NCI-H510A (cell line): ENCODE results near the gene AGXT2.

Experiments used
- DNase-seq: peaks from one replicate; lab custom pipeline; 2025; lab: John Stamatoyannopoulos, UW

Gene AGXT2

DNA sequence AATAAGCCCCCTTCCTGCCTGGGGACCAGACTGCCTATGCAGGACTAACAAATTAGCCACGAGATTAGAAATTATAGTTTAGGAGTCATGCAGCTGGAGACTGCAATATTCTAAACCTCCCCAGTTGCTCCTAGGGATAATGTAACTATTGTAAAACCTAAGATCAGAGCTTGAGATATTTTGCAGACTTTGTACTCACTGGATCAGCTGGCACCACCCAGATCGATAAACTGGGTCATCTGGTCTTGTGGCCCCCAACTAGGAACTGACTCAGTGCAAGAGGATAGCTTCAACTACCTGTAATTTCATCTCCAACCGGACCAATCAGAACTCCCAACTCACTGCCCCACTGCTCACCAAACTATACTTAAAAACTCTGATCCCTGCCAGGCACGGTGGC, 80.2 kb downstream of the AGXT2 start:
- DNase-seq, result no peak

DNA sequence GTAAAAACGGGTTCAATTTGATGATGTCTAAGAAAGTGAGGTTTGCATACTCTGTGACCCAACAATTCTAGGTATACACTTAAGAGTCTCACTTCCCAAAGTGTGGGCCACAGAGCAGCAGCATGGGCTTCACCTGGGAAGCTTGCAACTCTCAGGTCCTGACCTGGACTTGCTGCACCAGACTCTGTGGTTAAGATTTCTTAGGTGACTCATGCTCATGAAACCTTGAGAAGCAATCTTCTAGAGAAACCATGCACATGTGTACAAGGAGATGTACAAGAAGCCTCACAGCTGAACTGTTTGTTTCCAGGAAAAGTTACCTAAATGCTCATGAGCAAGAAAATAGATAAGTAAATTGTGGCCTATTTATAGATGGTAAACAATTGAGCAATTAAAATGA, 88.4 kb downstream of the AGXT2 start:
- DNase-seq, result no peak

DNA sequence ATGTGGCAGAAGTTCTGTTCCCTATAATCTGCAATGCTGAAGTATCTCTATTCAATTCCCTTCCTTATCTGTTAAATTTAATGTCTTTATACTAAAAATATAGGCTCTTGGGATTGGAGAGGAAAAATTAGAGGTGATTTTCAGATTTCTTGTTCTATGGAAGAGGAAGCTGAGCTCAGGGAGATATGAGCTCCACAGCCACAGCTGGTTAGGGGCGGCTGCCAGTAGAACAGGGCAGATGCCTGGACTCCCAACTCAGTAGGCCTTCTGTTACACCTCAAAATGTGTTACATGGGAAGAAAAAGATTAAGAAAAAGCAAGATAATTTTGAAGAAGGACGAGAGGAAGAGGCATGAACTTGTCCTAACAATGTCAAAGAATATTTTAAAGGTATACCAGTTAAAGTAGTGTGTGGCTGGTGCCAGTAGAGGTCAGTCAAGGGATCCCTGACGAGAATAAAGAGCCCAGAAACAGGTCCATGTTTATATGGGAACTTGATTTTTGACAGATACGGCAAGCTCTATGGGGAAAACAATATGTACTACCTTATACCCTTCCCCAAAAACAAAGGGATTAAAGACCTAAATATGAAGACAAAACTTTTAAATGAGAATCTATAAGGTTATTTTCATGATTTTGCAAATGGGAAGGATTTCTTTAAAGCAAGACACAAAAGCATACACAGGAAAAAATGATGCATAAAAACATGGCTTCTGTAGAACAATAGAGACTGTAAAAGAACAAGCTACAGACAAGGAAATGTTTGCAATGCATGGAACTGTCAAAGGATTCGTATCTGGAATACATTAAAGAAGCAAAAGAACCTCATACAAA, 89.7 kb downstream of the AGXT2 start:
- DNase-seq, result no peak

DNA sequence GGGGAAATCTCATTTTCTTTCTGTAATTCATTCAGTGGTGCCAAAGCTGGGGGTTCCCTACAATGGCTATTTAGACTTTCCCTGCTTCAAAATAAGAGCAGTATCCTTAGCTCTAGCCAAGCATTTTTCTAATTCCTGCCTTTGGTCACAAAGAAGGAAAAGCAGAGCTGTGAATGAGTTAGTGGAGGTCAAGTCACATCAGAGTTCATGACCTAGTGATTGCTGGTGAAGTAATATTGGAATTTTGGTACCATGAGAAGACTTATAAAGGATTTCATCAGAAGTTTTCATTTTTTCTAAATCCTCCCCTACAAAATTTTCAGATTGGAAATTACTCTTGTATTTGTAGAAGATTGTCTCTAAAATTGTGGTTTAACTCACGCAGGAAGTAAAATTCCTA, 90.4 kb downstream of the AGXT2 start:
- no peak for DNase-seq
